ENCODE data around the gene RAB44. TPM values are rescaled to one million over a fixed set of nuclear protein-coding genes. Genes with fewer than 3 reads are reported as not detected.
A peak's percentile ranks its signal among the peaks of the same experiment; 100 is the strongest.

RAB44 gene
- total RNA-seq, 2 experiments from 2014 or later = 0.07 TPM; not detected in 1

GRCh38 chr6:36706339-36706738 lies 8.7 kb downstream of the RAB44 start:
- no peak for ATAC-seq
- Mint-ChIP-seq H3K9me3 (no peaks in the 10 kb centered on the region), H3K4me1 (ENCODE audit: low read depth) (no peaks in the 10 kb centered on the region), H3K4me3 (no peak overlapping the region), H3K36me3 (ENCODE audit: low read depth) (no peaks in the 10 kb centered on the region), H3K27me3 (no peaks in the 10 kb centered on the region), H3K27ac (no peak overlapping the region)
- CTCF ChIA-PET = interaction anchor here (1.4 kb wide), 1 partner anchor 26 kb away, joined by 3 read pairs; no protein-coding TSS in a partner anchor
- no peak for TF ChIP-seq CTCF (IDR thresholded peaks at IDR 0.05)
- DNase-seq = no peak
- POLR2A ChIA-PET = interaction anchor here (0.6 kb wide), 1 partner anchor 76 kb away, joined by 3 read pairs; no protein-coding TSS in a partner anchor
- intact Hi-C loops (cut with micrococcal nuclease) = no loop called here

GRCh38 chr6:36712816-36713215 lies 15.2 kb downstream of the RAB44 start:
- Mint-ChIP-seq H3K27me3 (no peaks in the 10 kb centered on the region), H3K9me3 (no peaks in the 10 kb centered on the region), H3K27ac (peak overlapping the region; percentile 1), H3K36me3 (ENCODE audit: low read depth) (no peaks in the 10 kb centered on the region), H3K4me1 (ENCODE audit: low read depth) (no peaks in the 10 kb centered on the region), H3K4me3 (no peak overlapping the region)
- TF ChIP-seq CTCF (IDR thresholded peaks at IDR 0.05) = no peak
- ChIA-PET CTCF (no interaction called here), POLR2A (no interaction called here)
- no peak for ATAC-seq
- no peak for DNase-seq
- intact Hi-C loops (cut with micrococcal nuclease) = no loop called here

- TF ChIP-seq CTCF (IDR thresholded peaks at IDR 0.05) = no peak
- CTCF ChIA-PET = interaction anchor here (1.4 to 1.5 kb wide), 2 partner anchors 9 to 99 kb away, joined by 3 to 4 read pairs; no protein-coding TSS in a partner anchor
- POLR2A ChIA-PET = no interaction called here
- Mint-ChIP-seq H3K36me3 (ENCODE audit: low read depth) (no peaks in the 10 kb centered on the region), H3K27me3 (no peaks in the 10 kb centered on the region), H3K4me1 (ENCODE audit: low read depth) (no peaks in the 10 kb centered on the region), H3K9me3 (no peaks in the 10 kb centered on the region), H3K4me3 (no peak overlapping the region), H3K27ac (no peak overlapping the region)
- intact Hi-C loops (cut with micrococcal nuclease) = no loop called here
- DNase-seq (no peak), ATAC-seq (no peak)
Measured at GRCh38 chr6:36713846-36714245, 16.2 kb downstream of the RAB44 start.

GRCh38 chr6:36714511-36714910 lies 16.9 kb downstream of the RAB44 start:
- CTCF ChIA-PET = interaction anchor here (1.4 to 1.5 kb wide), 2 partner anchors 9 to 100 kb away, joined by 3 to 4 read pairs; no protein-coding TSS in a partner anchor
- Mint-ChIP-seq H3K9me3 (no peaks in the 10 kb centered on the region), H3K4me1 (ENCODE audit: low read depth) (no peaks in the 10 kb centered on the region), H3K27me3 (no peaks in the 10 kb centered on the region), H3K4me3 (no peak overlapping the region), H3K36me3 (ENCODE audit: low read depth) (no peaks in the 10 kb centered on the region), H3K27ac (no peak overlapping the region)
- no peak for ATAC-seq
- TF ChIP-seq CTCF (IDR thresholded peaks at IDR 0.05) = no peak
- intact Hi-C loops (cut with micrococcal nuclease) = no loop called here
- POLR2A ChIA-PET = no interaction called here
- DNase-seq = no peak

- intact Hi-C loops (cut with micrococcal nuclease) = no loop called here
- Mint-ChIP-seq H3K27me3 (no peaks in the 10 kb centered on the region), H3K4me3 (no peak overlapping the region), H3K36me3 (ENCODE audit: low read depth) (no peaks in the 10 kb centered on the region), H3K9me3 (no peaks in the 10 kb centered on the region), H3K4me1 (ENCODE audit: low read depth) (no peaks in the 10 kb centered on the region), H3K27ac (no peak overlapping the region)
- DNase-seq = no peak
- no peak for TF ChIP-seq CTCF (IDR thresholded peaks at IDR 0.05)
- no peak for ATAC-seq
- POLR2A ChIA-PET = no interaction called here
- CTCF ChIA-PET = interaction anchor here (1.1 to 1.5 kb wide), 2 partner anchors 10 to 51 kb away, joined by 3 to 5 read pairs; no protein-coding TSS in a partner anchor
Measured at GRCh38 chr6:36715469-36715868, 17.8 kb downstream of the RAB44 start.

Data from activated CD8-positive, alpha-beta T cell treated with anti-CD3 and anti-CD28 coated beads for 36 hours (primary cell).